ENCODE results near the gene LEPROT. TPM values are rescaled to one million over a fixed set of nuclear protein-coding genes. Genes with fewer than 3 reads are reported as not detected.

Gene LEPROT
- total RNA-seq, 1 experiment from 2014 or later: 18.1 TPM

- DNase-seq (ENCODE audit: low spot score) (no peak), ATAC-seq (no peak)
- CTCF ChIA-PET: no interaction called here
- Mint-ChIP-seq H3K9me3 (no peaks in the 10 kb centered on the region), H3K4me3 (no peak overlapping the region), H3K27ac (no peak overlapping the region), H3K4me1 (peaks cover 7% of the 10 kb centered on the region), H3K27me3 (ENCODE audit: low read depth) (no peaks in the 10 kb centered on the region), H3K36me3 (no peaks in the 10 kb centered on the region)
- TF ChIP-seq MYBL2 (CRISPR knock-in tag; IDR thresholded peaks at IDR 0.05): no peak
- TF ChIP-seq CBFB (CRISPR knock-in tag; IDR thresholded peaks at IDR 0.05; ENCODE audit: low read depth): no peak
- POLR2A ChIA-PET: no interaction called here
Measured at GRCh38 chr1:65398083-65398482, 22.4 kb upstream of the LEPROT start.

GRCh38 chr1:65399003-65399402 lies 21.5 kb upstream of the LEPROT start:
- Mint-ChIP-seq H3K27me3 (ENCODE audit: low read depth) (no peaks in the 10 kb centered on the region), H3K9me3 (no peaks in the 10 kb centered on the region), H3K36me3 (no peaks in the 10 kb centered on the region), H3K4me1 (peaks cover 7% of the 10 kb centered on the region), H3K27ac (no peak overlapping the region), H3K4me3 (no peak overlapping the region)
- ChIA-PET POLR2A (no interaction called here), CTCF (no interaction called here)
- ATAC-seq: no peak
- TF ChIP-seq MXD4 (CRISPR knock-in tag; IDR thresholded peaks at IDR 0.05; ENCODE audit: borderline replicate concordance): no peak
- no peak for TF ChIP-seq FOXP1 (CRISPR knock-in tag; IDR thresholded peaks at IDR 0.05; ENCODE audit: borderline replicate concordance)
- no peak for TF ChIP-seq ATF3 (CRISPR knock-in tag; conservative IDR thresholded peaks at IDR 0.05)
- no peak for TF ChIP-seq ZNF512 (CRISPR knock-in tag; IDR thresholded peaks at IDR 0.05; ENCODE audit: borderline replicate concordance)
- no peak for TF ChIP-seq E2F1 (CRISPR knock-in tag; IDR thresholded peaks at IDR 0.05)
- TF ChIP-seq ZNF232 (CRISPR knock-in tag; IDR thresholded peaks at IDR 0.05): no peak
- TF ChIP-seq GABPB1 (CRISPR knock-in tag; IDR thresholded peaks at IDR 0.05): no peak
- TF ChIP-seq EMX1 (CRISPR knock-in tag; IDR thresholded peaks at IDR 0.05): no peak
- DNase-seq (ENCODE audit: low spot score): no peak

GRCh38 chr1:65401612-65402011 lies 18.9 kb upstream of the LEPROT start:
- ChIA-PET CTCF (no interaction called here), POLR2A (no interaction called here)
- ATAC-seq: no peak
- TF ChIP-seq RELA (CRISPR knock-in tag; IDR thresholded peaks at IDR 0.05; ENCODE audit: borderline replicate concordance) (no peak), ZNF512 (CRISPR knock-in tag; IDR thresholded peaks at IDR 0.05; ENCODE audit: borderline replicate concordance) (no peak), SMAD4 (CRISPR knock-in tag; IDR thresholded peaks at IDR 0.05) (no peak), ZNF281 (CRISPR knock-in tag; IDR thresholded peaks at IDR 0.05) (no peak), NFATC4 (CRISPR knock-in tag; IDR thresholded peaks at IDR 0.05) (no peak), ARID4B (CRISPR knock-in tag; IDR thresholded peaks at IDR 0.05; ENCODE audit: borderline replicate concordance) (no peak), HMGA2 (CRISPR knock-in tag; IDR thresholded peaks at IDR 0.05) (no peak), ZNF425 (CRISPR knock-in tag; conservative IDR thresholded peaks at IDR 0.05) (no peak), ZNF232 (CRISPR knock-in tag; IDR thresholded peaks at IDR 0.05) (no peak), ZNF416 (CRISPR knock-in tag; IDR thresholded peaks at IDR 0.05) (no peak)

More at GRCh38 chr1:65401612-65402011, 18.9 kb upstream of the LEPROT start:
- Mint-ChIP-seq H3K4me1 (no peaks in the 10 kb centered on the region; the same call in 1 of the 2 replicates), H3K27ac (no peak overlapping the region), H3K4me3 (no peak overlapping the region), H3K27me3 (ENCODE audit: low read depth) (no peaks in the 10 kb centered on the region), H3K9me3 (no peaks in the 10 kb centered on the region), H3K36me3 (no peaks in the 10 kb centered on the region)
- DNase-seq (ENCODE audit: low spot score): no peak
